Measurements from ENCODE around the gene YEATS2. TPM values are rescaled to one million over a fixed set of nuclear protein-coding genes. Genes with fewer than 3 reads are reported as not detected.
A peak's percentile ranks its signal among the peaks of the same experiment; 100 is the strongest.

Gene YEATS2
- total RNA-seq, 1 experiment from 2014 or later, result 38.6 TPM

DNA sequence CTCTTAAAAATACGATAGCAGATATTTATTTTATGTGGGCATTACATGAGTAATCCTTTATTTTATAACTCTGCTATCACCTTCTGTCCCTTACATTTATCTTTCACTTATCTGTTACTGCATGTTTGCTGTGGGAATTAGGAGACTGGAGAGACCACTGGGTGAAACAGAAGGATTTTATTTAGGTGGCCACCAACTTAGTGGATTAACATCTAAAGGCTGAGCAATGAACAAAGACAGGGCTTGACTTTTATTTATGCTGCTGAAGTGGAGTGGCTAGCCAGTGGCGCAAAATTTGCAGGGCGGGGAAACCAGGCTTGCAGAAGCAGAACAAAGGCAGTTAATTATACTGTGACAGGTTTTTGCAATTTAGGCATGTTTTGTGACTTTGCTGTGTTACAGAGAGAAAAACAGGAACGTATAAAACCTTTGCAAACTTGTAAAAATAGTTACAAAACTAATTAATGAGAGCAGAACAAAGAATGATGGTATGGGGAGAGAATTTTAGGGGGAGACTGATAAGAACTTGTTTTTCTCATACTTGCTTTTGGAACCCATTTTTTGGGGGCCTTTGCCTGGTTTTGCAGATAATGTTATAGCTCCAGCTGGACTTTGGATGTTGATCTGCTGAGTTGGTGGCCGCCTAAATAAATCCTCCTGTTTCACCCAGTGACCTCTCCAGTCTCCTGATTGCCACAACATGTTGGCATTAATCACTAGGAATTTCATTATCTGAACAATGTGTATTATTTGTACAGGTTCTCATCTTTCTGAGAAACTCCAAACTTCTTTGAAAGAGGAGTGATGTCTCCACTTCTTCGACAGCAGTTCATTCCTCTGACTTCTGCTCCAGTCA, 44.2 kb upstream of the YEATS2 start:
- H3K9me3 ChIP-seq (ENCODE audit: control insufficient read depth in 1 of 2, insufficient read depth in 1 of 2, low read depth in 1 of 2, low read length in 2 of 2), result peaks cover 6 to 10% of the 10 kb centered on the region in 2 experiments; a peak in 2 of 4 replicates
- H3K27me3 ChIP-seq (ENCODE audit: insufficient read depth, low read length), result no peaks in the 10 kb centered on the region
- no peak overlapping the region for H3K4me2 ChIP-seq (ENCODE audit: low read length)
- H3K36me3 ChIP-seq (ENCODE audit: control insufficient read depth in 1 of 2, insufficient read depth in 2 of 2, low read length in 2 of 2), result peaks cover 0 to 2% of the 10 kb centered on the region in 2 experiments; a peak in 1 of 4 replicates
- ChIA-PET RAD21 (ENCODE audit: low non-redundant PET in 1 of 2, low total read pairs in 2 of 2, uncharacterized antibody in 2 of 2, unreplicated experiment in 2 of 2) (no interaction called here), POLR2A (no interaction called here), CTCF (no interaction called here)
- no TSS peak for BruUV-seq (replicated peaks)
- DNase-seq (ENCODE audit: low read depth, low spot score) (peak; percentile 23), ATAC-seq (no peak)
- H2AFZ ChIP-seq (ENCODE audit: low read depth, low read length, poor library complexity, severe bottlenecking), result no peak overlapping the region
- no peak overlapping the region for H3K4me3 ChIP-seq (replicated peaks in 1 of 2; ENCODE audit: low read depth in 1 of 2, low read length in 2 of 2)
- H4K20me1 ChIP-seq (ENCODE audit: insufficient read depth), result no peaks in the 10 kb centered on the region
- H3K4me1 ChIP-seq (ENCODE audit: control insufficient read depth in 1 of 2, insufficient read depth in 2 of 2, low read length in 2 of 2), result no peaks in the 10 kb centered on the region
- no peaks in the 10 kb centered on the region for H3K79me2 ChIP-seq (ENCODE audit: insufficient read depth, low read length)
- no peak overlapping the region for H3K9ac ChIP-seq (ENCODE audit: low read length)
- no peaks in the 10 kb centered on the region for H3K9me2 ChIP-seq (ENCODE audit: insufficient read depth)
- intact Hi-C loops (cut with micrococcal nuclease), result no loop called here
- H3K27ac ChIP-seq (ENCODE audit: low read depth, low read length), result no peak overlapping the region
- no peak for TF ChIP-seq ZBTB33 (IDR thresholded peaks at IDR 0.05; ENCODE audit: extremely low read depth, insufficient replicate concordance, low read length)
- no peak for TF ChIP-seq SRF (IDR thresholded peaks at IDR 0.05; ENCODE audit: low read depth)
- TF ChIP-seq TCF7L2 (IDR thresholded peaks at IDR 0.05; ENCODE audit: borderline replicate concordance, extremely low read depth, insufficient read depth, insufficient read length), result peak; percentile 22
- TF ChIP-seq EZH2 (IDR thresholded peaks at IDR 0.05), result no peak
- TF ChIP-seq, protein P1, sequence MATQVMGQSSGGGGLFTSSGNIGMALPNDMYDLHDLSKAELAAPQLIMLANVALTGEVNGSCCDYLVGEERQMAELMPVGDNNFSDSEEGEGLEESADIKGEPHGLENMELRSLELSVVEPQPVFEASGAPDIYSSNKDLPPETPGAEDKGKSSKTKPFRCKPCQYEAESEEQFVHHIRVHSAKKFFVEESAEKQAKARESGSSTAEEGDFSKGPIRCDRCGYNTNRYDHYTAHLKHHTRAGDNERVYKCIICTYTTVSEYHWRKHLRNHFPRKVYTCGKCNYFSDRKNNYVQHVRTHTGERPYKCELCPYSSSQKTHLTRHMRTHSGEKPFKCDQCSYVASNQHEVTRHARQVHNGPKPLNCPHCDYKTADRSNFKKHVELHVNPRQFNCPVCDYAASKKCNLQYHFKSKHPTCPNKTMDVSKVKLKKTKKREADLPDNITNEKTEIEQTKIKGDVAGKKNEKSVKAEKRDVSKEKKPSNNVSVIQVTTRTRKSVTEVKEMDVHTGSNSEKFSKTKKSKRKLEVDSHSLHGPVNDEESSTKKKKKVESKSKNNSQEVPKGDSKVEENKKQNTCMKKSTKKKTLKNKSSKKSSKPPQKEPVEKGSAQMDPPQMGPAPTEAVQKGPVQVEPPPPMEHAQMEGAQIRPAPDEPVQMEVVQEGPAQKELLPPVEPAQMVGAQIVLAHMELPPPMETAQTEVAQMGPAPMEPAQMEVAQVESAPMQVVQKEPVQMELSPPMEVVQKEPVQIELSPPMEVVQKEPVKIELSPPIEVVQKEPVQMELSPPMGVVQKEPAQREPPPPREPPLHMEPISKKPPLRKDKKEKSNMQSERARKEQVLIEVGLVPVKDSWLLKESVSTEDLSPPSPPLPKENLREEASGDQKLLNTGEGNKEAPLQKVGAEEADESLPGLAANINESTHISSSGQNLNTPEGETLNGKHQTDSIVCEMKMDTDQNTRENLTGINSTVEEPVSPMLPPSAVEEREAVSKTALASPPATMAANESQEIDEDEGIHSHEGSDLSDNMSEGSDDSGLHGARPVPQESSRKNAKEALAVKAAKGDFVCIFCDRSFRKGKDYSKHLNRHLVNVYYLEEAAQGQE (IDR thresholded peaks at IDR 0.05; ENCODE audit: low read depth), result no peak
- TF ChIP-seq POLR2AphosphoS5 (IDR thresholded peaks at IDR 0.05; ENCODE audit: low read depth, low read length), result no peak; the same call in 1 of the 2 replicates
- no peak for TF ChIP-seq SIN3A (IDR thresholded peaks at IDR 0.05; ENCODE audit: low read depth)
- TF ChIP-seq JUND (IDR thresholded peaks at IDR 0.05), result no peak
- no peak for TF ChIP-seq EZH2phosphoT487 (IDR thresholded peaks at IDR 0.05; ENCODE audit: borderline replicate concordance)
- no peak for TF ChIP-seq ZFX (IDR thresholded peaks at IDR 0.05)
- TF ChIP-seq CBX3 (IDR thresholded peaks at IDR 0.05; ENCODE audit: low read depth), result peak; percentile 99
- TF ChIP-seq, protein P2, sequence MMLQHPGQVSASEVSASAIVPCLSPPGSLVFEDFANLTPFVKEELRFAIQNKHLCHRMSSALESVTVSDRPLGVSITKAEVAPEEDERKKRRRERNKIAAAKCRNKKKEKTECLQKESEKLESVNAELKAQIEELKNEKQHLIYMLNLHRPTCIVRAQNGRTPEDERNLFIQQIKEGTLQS (IDR thresholded peaks at IDR 0.05), result 0 out of 2 replicates have a peak, but pooled peaks have one; percentile 21
- TF ChIP-seq FOSL1 (IDR thresholded peaks at IDR 0.05; ENCODE audit: low read depth), result no peak
- peak; percentile 37 for TF ChIP-seq YY1 (IDR thresholded peaks at IDR 0.05; ENCODE audit: extremely low read depth, insufficient replicate concordance, low read depth, low read length)
- TF ChIP-seq CEBPB (IDR thresholded peaks at IDR 0.05; ENCODE audit: low read depth), result no peak
- no peak for TF ChIP-seq EGR1 (IDR thresholded peaks at IDR 0.05; ENCODE audit: low read depth)
- TF ChIP-seq, protein P3, sequence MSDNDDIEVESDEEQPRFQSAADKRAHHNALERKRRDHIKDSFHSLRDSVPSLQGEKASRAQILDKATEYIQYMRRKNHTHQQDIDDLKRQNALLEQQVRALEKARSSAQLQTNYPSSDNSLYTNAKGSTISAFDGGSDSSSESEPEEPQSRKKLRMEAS (IDR thresholded peaks at IDR 0.05), result 0 out of 2 replicates have a peak, but pooled peaks have one; percentile 21
- TF ChIP-seq, protein P4, sequence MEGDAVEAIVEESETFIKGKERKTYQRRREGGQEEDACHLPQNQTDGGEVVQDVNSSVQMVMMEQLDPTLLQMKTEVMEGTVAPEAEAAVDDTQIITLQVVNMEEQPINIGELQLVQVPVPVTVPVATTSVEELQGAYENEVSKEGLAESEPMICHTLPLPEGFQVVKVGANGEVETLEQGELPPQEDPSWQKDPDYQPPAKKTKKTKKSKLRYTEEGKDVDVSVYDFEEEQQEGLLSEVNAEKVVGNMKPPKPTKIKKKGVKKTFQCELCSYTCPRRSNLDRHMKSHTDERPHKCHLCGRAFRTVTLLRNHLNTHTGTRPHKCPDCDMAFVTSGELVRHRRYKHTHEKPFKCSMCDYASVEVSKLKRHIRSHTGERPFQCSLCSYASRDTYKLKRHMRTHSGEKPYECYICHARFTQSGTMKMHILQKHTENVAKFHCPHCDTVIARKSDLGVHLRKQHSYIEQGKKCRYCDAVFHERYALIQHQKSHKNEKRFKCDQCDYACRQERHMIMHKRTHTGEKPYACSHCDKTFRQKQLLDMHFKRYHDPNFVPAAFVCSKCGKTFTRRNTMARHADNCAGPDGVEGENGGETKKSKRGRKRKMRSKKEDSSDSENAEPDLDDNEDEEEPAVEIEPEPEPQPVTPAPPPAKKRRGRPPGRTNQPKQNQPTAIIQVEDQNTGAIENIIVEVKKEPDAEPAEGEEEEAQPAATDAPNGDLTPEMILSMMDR (IDR thresholded peaks at IDR 0.05 in 2 of 3, conservative IDR thresholded peaks at IDR 0.05 in 1 of 3; ENCODE audit: borderline replicate concordance in 1 of 3, insufficient read depth in 1 of 3, low read depth in 2 of 3, low read length in 2 of 3), result no peak
- no peak for TF ChIP-seq RAD21 (IDR thresholded peaks at IDR 0.05; ENCODE audit: low read depth)

All from HCT116 (cell line).